GM19438 (cell line): Measurements from ENCODE around the gene SMOC2.

ENCODE experiments used
- ATAC-seq: cut with Tn5 transposase; IDR thresholded peaks from one replicate; pipeline ENCODE4 v1.9.1; 2021; ENCODE audit warnings: low read depth; ENCODE audit not compliant: unreplicated experiment

SMOC2 gene

DNA sequence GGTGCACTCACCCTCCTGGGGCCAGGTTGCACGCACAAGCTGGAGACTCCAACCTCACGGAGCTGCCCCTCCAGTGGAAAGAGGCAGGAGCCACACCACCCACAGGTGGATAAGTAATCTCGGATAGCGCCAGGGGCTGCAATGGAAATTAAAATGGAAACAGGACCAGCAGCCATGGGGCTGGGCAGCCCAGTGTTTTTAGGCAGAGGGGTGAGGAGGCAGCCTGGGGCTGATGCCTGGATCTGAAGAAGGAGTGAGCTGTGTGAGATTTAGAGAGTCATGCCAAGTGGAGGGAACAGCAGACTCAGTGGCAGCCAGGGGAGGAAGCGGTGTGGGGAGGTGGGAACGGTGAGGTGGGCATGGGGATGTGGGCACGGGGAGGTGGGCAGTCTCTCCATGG, 275.6 kb downstream of the SMOC2 start:
- ATAC-seq: no peak

GRCh38 chr6:168717491-168717890, 276.5 kb downstream of the SMOC2 start:
- no peak for ATAC-seq
